HEK293T (cell line): ENCODE measurements around the gene PLOD3.
"Not testable (repeated sequence)": the region's sequence is repeated elsewhere in the genome, so short reads cannot be mapped to it uniquely, and the experiment has no call there.

ENCODE experiments used
- ARNT ChIP-seq: fragments of 450-650 bp; IDR thresholded peaks from 2 replicates; pipeline ENCODE4 v1.6.1; 2017; ENCODE audit warnings: mild to moderate bottlenecking
- BHLHE40 ChIP-seq: fragments of 450-650 bp; IDR thresholded peaks from 2 replicates; pipeline ENCODE4 v1.6.1; 2016; ENCODE audit warnings: mild to moderate bottlenecking, moderate library complexity, borderline replicate concordance
- ELF4 ChIP-seq: fragments of 450-650 bp; IDR thresholded peaks from 2 replicates; pipeline ENCODE4 v1.6.1; 2017; ENCODE audit warnings: antibody characterized with exemption
- FOXA1 ChIP-seq: fragments of 450-650 bp; IDR thresholded peaks from 2 replicates; pipeline ENCODE4 v1.6.1; 2016; ENCODE audit warnings: mild to moderate bottlenecking
- FOXM1 ChIP-seq: fragments of 450-650 bp; IDR thresholded peaks from 2 replicates; pipeline ENCODE4 v1.6.1; 2017; ENCODE audit warnings: mild to moderate bottlenecking, borderline replicate concordance
- HDGF ChIP-seq: fragments of 450-650 bp; IDR thresholded peaks from 2 replicates; pipeline ENCODE4 v1.6.1; 2017; ENCODE audit warnings: antibody characterized with exemption, borderline replicate concordance
- L3MBTL2 ChIP-seq: fragments of 450-650 bp; conservative IDR thresholded peaks from 2 replicates; pipeline ENCODE4 v1.6.1; 2016; ENCODE audit warnings: mild to moderate bottlenecking
- NFRKB ChIP-seq: fragments of 450-650 bp; IDR thresholded peaks from 2 replicates; pipeline ENCODE4 v1.6.1; 2016; ENCODE audit warnings: mild to moderate bottlenecking, moderate library complexity
- PKNOX1 ChIP-seq: fragments of 450-650 bp; IDR thresholded peaks from 2 replicates; pipeline ENCODE4 v1.6.1; 2016
- SP1 ChIP-seq: fragments of 450-650 bp; IDR thresholded peaks from 2 replicates; pipeline ENCODE4 v1.6.1; 2017
- SUZ12 ChIP-seq: fragments of 450-650 bp; IDR thresholded peaks from 2 replicates; pipeline ENCODE4 v1.6.1; 2016; ENCODE audit warnings: mild to moderate bottlenecking
- TARDBP ChIP-seq: fragments of 450-650 bp; IDR thresholded peaks from 2 replicates; pipeline ENCODE4 v1.6.1; 2016
- ZNF384 ChIP-seq: fragments of 450-650 bp; IDR thresholded peaks from 2 replicates; pipeline ENCODE4 v1.6.1; 2016

GRCh38 chr7:101264102-101264706, 46.8 kb upstream of the PLOD3 start:
- TF ChIP-seq BHLHE40, SUZ12, ZNF384, FOXA1, L3MBTL2, NFRKB, ARNT, FOXM1, PKNOX1, SP1, HDGF, TARDBP, ELF4: not testable (repeated sequence)
